ENCODE measurements around the gene KIF24.
A peak's percentile ranks its signal among the peaks of the same experiment; 100 is the strongest.
"Not testable (repeated sequence)": the region's sequence is repeated elsewhere in the genome, so short reads cannot be mapped to it uniquely, and the experiment has no call there.

The KIF24 gene
- 3.7 to 20.0 (median 7.9) reads per million in 17 experiments for total RNA-seq

- peak; percentile 99 to 100 (median 100) for DNase-seq
These were observed at the start of gene KIF24, which contains the start of gene NUDT2 for GRCh38 chr9:34328987-34329832. KIF24 (minus strand) TSS chr9:34329268; CDS start chr9:34311346, 17,922 bp downstream. NUDT2 (plus strand) TSS chr9:34329569; CDS start chr9:34339040, 9,471 bp downstream.

- DNase-seq: no peak
These were observed 49.5 kb upstream of the KIF24 start for GRCh38 chr9:34378376-34379060.

GRCh38 chr9:34377404-34377746 lies 48.3 kb upstream of the KIF24 start:
- peak in 2 of 4 experiments; percentile 27 to 29 for DNase-seq

GRCh38 chr9:34376596-34377403 lies 47.7 kb upstream of the KIF24 start, which contains the start of gene MYORG:
MYORG (minus strand) TSS chr9:34376898; CDS start chr9:34372943, 3,955 bp downstream.
- peak; percentile 93 to 97 (median 95) for DNase-seq

GRCh38 chr9:34375901-34376595 lies 47.0 kb upstream of the KIF24 start:
- DNase-seq: peak in 1 of 4 experiments; percentile 16

- no peak for DNase-seq
These were observed 46.0 kb upstream of the KIF24 start for GRCh38 chr9:34374905-34375552.

- no peak for DNase-seq
These were observed 45.3 kb upstream of the KIF24 start for GRCh38 chr9:34374339-34374738.

GRCh38 chr9:34373749-34374148 lies 44.7 kb upstream of the KIF24 start:
- DNase-seq: peak in 1 of 4 experiments; percentile 36

GRCh38 chr9:34372467-34373011 lies 43.5 kb upstream of the KIF24 start:
- DNase-seq: no peak

GRCh38 chr9:34371886-34372466 lies 42.9 kb upstream of the KIF24 start:
- DNase-seq: no peak

- DNase-seq: peak in 1 of 4 experiments; percentile 33
These were observed 42.2 kb upstream of the KIF24 start for GRCh38 chr9:34370970-34371880.

GRCh38 chr9:34370335-34370969 lies 41.4 kb upstream of the KIF24 start:
- no peak for DNase-seq

GRCh38 chr9:34369636-34370035 lies 40.6 kb upstream of the KIF24 start:
- DNase-seq: no peak

GRCh38 chr9:34368796-34369195 lies 39.7 kb upstream of the KIF24 start:
- not testable (repeated sequence) for DNase-seq

GRCh38 chr9:34367751-34368410 lies 38.8 kb upstream of the KIF24 start:
- not testable (repeated sequence) for DNase-seq

- DNase-seq: no peak
These were observed 37.3 kb upstream of the KIF24 start for GRCh38 chr9:34366365-34366764.

- DNase-seq: no peak
These were observed 36.2 kb upstream of the KIF24 start for GRCh38 chr9:34365282-34365681.

GRCh38 chr9:34363619-34364351 lies 34.7 kb upstream of the KIF24 start:
- no peak for DNase-seq
